Right lobe of liver (tissue), 6 donors: Measurements from ENCODE around the gene OS9. TPM values are rescaled to one million over a fixed set of nuclear protein-coding genes. Genes with fewer than 3 reads are reported as not detected.

ENCODE experiments used
- ATAC-seq, 4 donors: fragments of 200-7000 bp; cut with Tn5 transposase; one replicate each; pipeline ENCODE4 v1.9.1; 2020; ENCODE audit warnings: mild to moderate bottlenecking in 4 of 4, moderate library complexity in 4 of 4
- DNase-seq, 3 donors: peaks; one replicate each; pipeline ENCODE4 v3.0.0-alpha.2; 2020
- H3K27ac ChIP-seq, 3 donors: fragments of 200-600 bp; one replicate each; pipeline ENCODE4 v1.8.0; 2022
- H3K27me3 ChIP-seq, 2 donors: fragments of 200-600 bp; one replicate each; pipeline ENCODE4 v1.8.0; 2022
- H3K36me3 ChIP-seq, 4 donors: fragments of 200-600 bp; sonication (generic) in 1 of 4; one replicate each; pipeline versions ENCODE4 v1.5.1 to v1.8.0; 2017 to 2022; ENCODE audit warnings: control low read depth in 1 of 4
- H3K4me1 ChIP-seq, 4 donors: fragments of 200-600 bp; sonication (generic) in 1 of 4; one replicate each; pipeline versions ENCODE4 v1.5.1 to v1.8.0; 2017 to 2022; ENCODE audit warnings: control low read depth in 1 of 4
- H3K4me3 ChIP-seq, 3 donors: fragments of 200-600 bp; one replicate each; pipeline ENCODE4 v1.8.0; 2022
- H3K9me3 ChIP-seq, 4 donors: fragments of 200-600 bp; sonication (generic) in 1 of 4; one replicate each; pipeline versions ENCODE4 v1.5.1 to v1.8.0; 2017 to 2022; ENCODE audit warnings: control low read depth in 1 of 4
- CTCF ChIP-seq, 4 donors: fragments of 200-600 bp in 3 of 4; fragments of 450-650 bp in 1 of 4; IDR thresholded peaks; one replicate each; pipeline versions ENCODE4 v1.5.1 to v1.8.0; 2016 to 2022; ENCODE audit warnings: antibody characterized with exemption in 4 of 4, mild to moderate bottlenecking in 2 of 4
- POLR2A ChIP-seq: fragments of 450-650 bp; IDR thresholded peaks from one replicate; pipeline ENCODE4 v1.6.1; 2017; ENCODE audit warnings: antibody characterized with exemption, mild to moderate bottlenecking
- WGBS: methylation state at CpG from one replicate; pipeline ENCODE4 v1.1.6; 2018; ENCODE audit warnings: low coverage, low lambda C conversion rate; ENCODE audit not compliant: insufficient coverage; ENCODE audit errors: missing lambda C conversion rate; 5-methylcytosine and 5-hydroxymethylcytosine counted together
- intact Hi-C, 2 donors: fragments of 100-400 bp; cut with DNase I; formaldehyde crosslinking; loops; one replicate each; pipeline versions ENCODE4 v1.11.2 to v1.14.1; 2022
- total RNA-seq, 6 experiments: library from RNA; depleted of rRNA in 2 of 6; stranded (reverse); fragments of >200 nt in 2 of 6; fragmentation: NEBNext Ultra II Directional in 3 of 6; extraction: Animal tissue kit (Norgen Biotek cat#: 25700) in 3 of 6; gene quantifications; one replicate each; pipeline versions ENCODE4 v1.1.0 to v1.2.4, GENCODE V29; 2016 to 2023
- donor health status: DM: no; HTN: yes; CAD: no.
- donor health status: DM: no; HTN: no; CAD: no.
- donor health status: DM: no; HTN: no; CAD: no.
- donor health status: DM: no; HTN: yes; CAD: no.
- donor health status: DM: no; HTN: yes; CAD: no.

The OS9 gene
- total RNA-seq, 6 experiments from 2014 or later, result 179 to 245 (median 210) TPM

- 49% methylated on average over 9 of the region's 19 CpGs for WGBS
- no peaks in the 10 kb centered on the region for H3K36me3 ChIP-seq
- no peaks in the 10 kb centered on the region for H3K9me3 ChIP-seq
- no peak overlapping the region for H3K27ac ChIP-seq
- intact Hi-C loops, result no loop called here
- no peak for DNase-seq
- no peak overlapping the region for H3K4me3 ChIP-seq
- TF ChIP-seq POLR2A (no peak), CTCF (IDR thresholded peaks at IDR 0.05) (no peak)
- peaks cover 0 to 10% (median 0%) of the 10 kb centered on the region in 4 donors for H3K4me1 ChIP-seq
- no peak for ATAC-seq
- peaks cover 0 to 15% of the 10 kb centered on the region in 2 donors for H3K27me3 ChIP-seq
Observed at GRCh38 chr12:57731411-57732080, 37.6 kb downstream of the OS9 start.

- Histone ChIP-seq H3K4me1 (peaks cover 0 to 7% (median 2%) of the 10 kb centered on the region in 4 donors), H3K27ac (no peak overlapping the region), H3K9me3 (no peaks in the 10 kb centered on the region), H3K36me3 (no peaks in the 10 kb centered on the region), H3K4me3 (no peak overlapping the region), H3K27me3 (peaks cover 0 to 15% of the 10 kb centered on the region in 2 donors)
- ATAC-seq (no peak), DNase-seq (no peak)
- no peak for TF ChIP-seq CTCF (IDR thresholded peaks at IDR 0.05)
- TF ChIP-seq POLR2A, result no peak
- WGBS, result 80% methylated on average over 2 of the region's 4 CpGs
- intact Hi-C loops, result no loop called here
Observed at GRCh38 chr12:57732270-57732669, 38.3 kb downstream of the OS9 start.

- TF ChIP-seq CTCF (IDR thresholded peaks at IDR 0.05) (no peak), POLR2A (no peak)
- ATAC-seq, result no peak
- peaks cover 0 to 22% of the 10 kb centered on the region in 2 donors for H3K27me3 ChIP-seq
Observed at GRCh38 chr12:57732726-57733593, 39.0 kb downstream of the OS9 start.

GRCh38 chr12:57733928-57734327 lies 40.0 kb downstream of the OS9 start:
- intact Hi-C loops, result no loop called here
- H3K4me1 ChIP-seq, result peaks cover 0 to 18% (median 6%) of the 10 kb centered on the region in 4 donors
- no peak overlapping the region for H3K27ac ChIP-seq
- 100% methylated on average over 2 of the region's 6 CpGs for WGBS
- no peaks in the 10 kb centered on the region for H3K9me3 ChIP-seq
- no peak overlapping the region for H3K4me3 ChIP-seq
- peaks cover 0 to 26% of the 10 kb centered on the region in 2 donors for H3K27me3 ChIP-seq
- DNase-seq (no peak), ATAC-seq (no peak)
- TF ChIP-seq POLR2A (no peak), CTCF (IDR thresholded peaks at IDR 0.05) (no peak)
- H3K36me3 ChIP-seq, result no peaks in the 10 kb centered on the region

More at GRCh38 chr12:57732726-57733593, 39.0 kb downstream of the OS9 start:
- Histone ChIP-seq H3K27ac (no peak overlapping the region), H3K36me3 (no peaks in the 10 kb centered on the region), H3K9me3 (no peaks in the 10 kb centered on the region), H3K4me1 (peaks cover 0 to 14% (median 5%) of the 10 kb centered on the region in 4 donors), H3K4me3 (no peak overlapping the region)
- DNase-seq, result no peak
- WGBS, result 71% methylated on average over 4 of the region's 11 CpGs
- intact Hi-C loops, result no loop called here
